Stimulated activated CD8-positive, alpha-beta memory T cell treated with anti-CD3 and anti-CD28 coated beads, Interleukin-4, amount 100 ng/mL, for 48 hours (primary cell): ENCODE data around the gene CMC4.

ENCODE experiments used
- DNase-seq: peaks from one replicate; pipeline ENCODE4 v3.0.0-alpha.2; 2020

The CMC4 gene

DNA sequence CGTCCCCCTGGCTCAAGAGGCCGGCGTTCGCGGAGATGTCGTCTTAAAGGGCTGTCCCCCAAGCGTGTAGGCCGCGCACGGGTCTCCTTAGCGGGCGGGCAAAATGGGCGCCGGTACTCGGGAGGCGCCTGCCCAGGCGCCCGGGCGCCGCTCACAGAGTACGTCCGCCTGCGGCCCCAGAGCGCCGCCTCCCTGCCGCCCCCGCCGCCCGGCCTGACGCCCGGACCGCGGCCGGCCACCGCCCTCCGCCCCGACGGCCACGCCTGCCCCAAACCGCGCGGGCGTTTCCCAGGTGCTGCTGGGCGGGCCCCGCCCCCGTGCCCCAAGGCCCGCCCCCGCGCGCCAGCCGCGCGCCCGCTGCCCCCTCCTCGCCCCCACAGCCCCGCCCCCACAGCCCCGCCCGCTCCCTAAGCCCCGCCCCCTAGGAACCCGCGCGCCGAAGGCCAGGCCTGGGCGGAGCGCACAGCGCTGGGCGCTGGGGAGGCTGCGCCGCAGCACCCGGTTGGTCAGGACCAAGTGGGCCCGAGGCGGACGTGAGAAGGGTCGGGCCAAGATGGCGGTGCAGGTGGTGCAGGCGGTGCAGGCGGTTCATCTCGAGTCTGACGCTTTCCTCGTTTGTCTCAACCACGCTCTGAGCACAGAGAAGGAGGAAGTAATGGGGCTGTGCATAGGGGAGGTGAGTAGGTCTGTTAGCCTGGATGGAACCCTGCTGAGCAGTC, at the start of gene CMC4, which contains the start of the genes BRCC3 and MTCP1:
TSS of gene CMC4 (minus strand) at position 162 of the 719 bp plus-strand sequence. CDS start 7,113 bp downstream, outside the sequence.
TSS of gene BRCC3 (plus strand) at position 534 of the 719 bp plus-strand sequence. CDS start at position 554, 20 bp downstream.
TSS of gene MTCP1 (minus strand) at position 162 of the 719 bp plus-strand sequence. CDS start 5,126 bp downstream, outside the sequence.
- DNase-seq, result peak; percentile 80

GRCh38 chrX:155115174-155115819, 44.4 kb upstream of the CMC4 start:
- DNase-seq, result no peak

GRCh38 chrX:155113097-155113496, 42.2 kb upstream of the CMC4 start:
- DNase-seq, result no peak

GRCh38 chrX:155112171-155112570, 41.2 kb upstream of the CMC4 start:
- no peak for DNase-seq

- no peak for DNase-seq
Measured at GRCh38 chrX:155108427-155108826, 37.5 kb upstream of the CMC4 start.

- no peak for DNase-seq
Measured at GRCh38 chrX:155105919-155106318, 35.0 kb upstream of the CMC4 start.

DNA sequence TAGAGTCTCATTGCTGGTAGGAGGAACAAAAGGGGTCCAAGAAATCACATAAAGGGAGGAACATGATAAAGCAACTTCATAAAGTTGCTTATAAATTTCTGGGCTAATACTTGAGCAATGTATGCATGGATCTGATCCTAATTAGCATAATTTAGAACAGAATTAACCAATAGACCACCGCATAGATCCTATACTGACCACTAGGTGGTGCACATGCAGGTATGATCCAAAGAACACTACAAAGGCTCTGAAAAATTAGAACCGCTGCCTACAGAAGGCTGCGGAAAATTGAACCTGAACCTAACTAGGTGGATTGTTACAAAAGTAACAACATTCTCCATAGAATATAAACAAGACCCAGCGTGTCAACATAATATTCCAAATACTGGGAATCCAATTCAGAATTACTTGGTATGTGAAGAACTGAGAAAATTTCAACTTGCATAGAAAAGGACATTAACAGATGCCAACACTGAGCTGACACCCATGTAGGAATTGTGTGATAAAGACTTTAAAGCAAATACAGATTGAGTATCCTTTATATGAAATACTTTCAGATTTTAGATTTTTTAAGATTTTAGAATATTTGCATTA, 23.6 kb upstream of the CMC4 start:
- DNase-seq, result no peak

GRCh38 chrX:155086961-155087735, 16.2 kb upstream of the CMC4 start:
- DNase-seq, result no peak

DNA sequence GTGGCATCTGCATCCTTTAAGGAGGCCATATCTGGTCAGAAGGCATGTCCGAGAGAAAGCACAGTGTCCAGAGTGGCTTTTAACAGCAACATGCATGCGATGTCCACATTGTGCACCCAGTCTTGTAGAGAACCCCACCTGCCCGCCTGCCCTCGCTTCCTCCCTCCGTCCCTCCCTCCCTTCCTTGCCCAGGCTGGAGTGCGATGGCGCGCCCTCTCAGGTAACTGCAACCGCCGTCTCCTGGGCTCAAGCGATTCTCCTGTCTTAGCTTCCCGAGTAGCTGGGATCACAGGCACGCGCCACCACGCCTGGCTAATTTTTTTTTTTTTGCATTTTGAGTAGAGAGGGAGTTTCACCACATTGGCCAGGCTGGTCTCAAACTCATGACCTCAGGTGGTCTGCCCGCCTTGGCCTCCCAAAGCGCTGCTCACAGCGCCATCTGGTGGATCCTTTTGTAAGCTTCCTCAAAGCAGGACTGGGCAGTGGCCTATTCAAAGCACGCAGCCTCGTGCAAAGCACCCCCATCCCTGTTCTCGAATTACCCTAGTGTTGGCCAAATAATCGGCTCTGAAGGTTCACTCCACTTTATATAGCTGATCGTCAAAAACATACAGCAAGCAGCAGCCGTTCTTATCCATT, 15.4 kb upstream of the CMC4 start:
- peak; percentile 63 for DNase-seq

DNA sequence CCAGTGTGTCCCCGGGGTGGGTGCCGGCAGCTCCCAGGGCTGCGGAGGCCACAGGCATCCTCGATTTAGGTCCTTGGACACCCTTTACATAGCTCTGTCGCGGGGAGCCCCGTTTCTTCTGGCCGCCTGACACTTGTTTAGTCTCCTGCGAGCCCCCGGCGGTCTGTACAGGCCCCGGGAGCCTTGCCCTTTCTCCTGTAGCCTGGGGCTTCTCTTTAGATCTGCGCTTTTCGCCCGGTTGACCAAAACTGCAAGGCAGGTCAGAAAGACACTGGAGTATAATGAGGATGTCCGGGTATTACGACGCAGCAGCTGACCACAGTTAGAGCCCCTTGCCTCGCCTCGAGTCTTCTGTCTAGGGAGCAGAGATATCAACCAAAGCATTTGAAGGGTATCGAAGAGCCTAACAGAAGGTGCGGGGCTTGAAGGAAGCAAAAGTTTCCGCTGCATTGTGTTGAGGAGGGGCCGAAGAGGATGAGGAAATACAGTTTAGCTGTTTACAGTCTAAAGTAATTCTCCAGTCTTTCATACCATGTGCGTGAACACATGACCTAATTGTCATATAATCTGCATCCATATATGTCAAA, 851 bp upstream of the CMC4 start:
- no peak for DNase-seq

DNA sequence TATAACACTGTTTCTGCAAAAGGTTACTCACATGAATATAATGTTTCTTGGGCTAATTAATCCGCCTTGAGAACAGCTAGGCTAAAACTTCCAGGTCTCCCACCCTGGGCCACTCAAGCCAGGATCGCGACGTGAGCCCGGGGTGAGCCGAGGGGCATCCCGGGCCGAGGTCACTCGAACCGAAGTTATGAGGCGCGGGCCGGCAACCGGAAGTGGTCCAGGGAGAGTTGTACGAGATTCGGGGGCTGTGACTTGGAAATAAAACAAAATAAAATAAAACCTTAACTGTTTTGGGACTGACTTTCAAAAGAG, 317 bp downstream of the CMC4 start:
- DNase-seq, result no peak

GRCh38 chrX:155070038-155070437, 898 bp downstream of the CMC4 start:
- no peak for DNase-seq

GRCh38 chrX:155069414-155069813, 1.5 kb downstream of the CMC4 start:
- no peak for DNase-seq

DNA sequence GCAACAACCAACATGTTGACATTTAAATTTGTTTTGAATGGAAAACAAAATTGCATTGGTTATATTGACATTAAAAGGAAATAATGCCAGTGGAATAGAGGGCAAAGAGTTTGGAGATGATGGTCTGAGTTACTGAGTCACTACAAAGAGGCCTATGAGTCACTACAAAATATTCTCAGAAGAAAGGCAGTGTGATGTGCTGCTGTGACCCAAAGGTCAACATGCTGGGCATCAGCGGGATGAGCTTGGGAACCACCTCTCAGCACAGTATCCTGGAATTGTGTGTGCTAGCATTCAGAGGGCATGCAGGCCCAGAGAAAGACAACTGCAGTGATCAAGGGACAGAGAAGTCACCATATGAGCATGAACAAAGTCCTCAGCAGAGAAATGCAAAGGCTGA, 2.8 kb downstream of the CMC4 start:
- no peak for DNase-seq

- no peak for DNase-seq
Measured at GRCh38 chrX:155065035-155065734, 5.8 kb downstream of the CMC4 start.

DNA sequence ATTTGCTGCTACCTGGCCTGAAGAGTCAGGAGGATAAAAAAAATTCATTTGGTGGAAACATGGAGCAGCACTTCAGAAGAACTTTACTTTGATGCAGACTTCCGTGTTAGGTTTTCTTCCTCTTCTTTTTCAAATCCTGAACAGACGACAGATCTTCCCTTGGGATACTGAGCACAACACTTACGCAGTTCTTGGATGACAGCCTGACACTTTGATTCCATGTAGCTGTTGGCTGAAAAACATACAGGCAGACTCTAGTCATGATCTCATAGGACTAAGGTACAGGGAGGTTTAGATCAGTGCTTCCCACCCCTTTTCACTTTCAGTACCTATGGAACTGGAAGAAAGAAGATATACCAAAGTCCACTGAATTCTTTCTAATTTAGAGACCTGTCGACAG, 9.2 kb downstream of the CMC4 start:
- DNase-seq, result no peak

- peak; percentile 56 for DNase-seq
Measured at GRCh38 chrX:155056877-155057792, 13.8 kb downstream of the CMC4 start.

DNA sequence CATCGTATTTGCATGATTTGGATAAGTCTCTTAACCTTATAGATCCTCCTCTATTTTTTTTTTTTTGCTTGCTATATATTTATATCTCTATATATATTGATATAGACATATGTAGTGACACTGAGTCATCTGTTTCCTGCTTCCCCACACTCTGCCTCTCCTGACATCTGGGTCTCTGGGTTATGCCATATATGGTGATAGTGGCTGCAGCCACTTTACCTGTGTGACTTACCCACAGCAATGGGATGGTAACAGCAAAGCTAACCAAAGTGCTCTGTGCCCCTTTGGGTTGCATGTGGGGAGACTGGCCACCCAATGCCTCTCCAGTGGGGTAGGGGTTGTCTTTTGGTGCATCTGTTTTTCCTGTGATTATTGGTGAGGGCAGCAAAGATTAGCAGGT, 14.5 kb downstream of the CMC4 start:
- no peak for DNase-seq

- no peak for DNase-seq
Measured at GRCh38 chrX:155055494-155055893, 15.4 kb downstream of the CMC4 start.

GRCh38 chrX:155054255-155054654, 16.7 kb downstream of the CMC4 start:
- DNase-seq, result no peak

DNA sequence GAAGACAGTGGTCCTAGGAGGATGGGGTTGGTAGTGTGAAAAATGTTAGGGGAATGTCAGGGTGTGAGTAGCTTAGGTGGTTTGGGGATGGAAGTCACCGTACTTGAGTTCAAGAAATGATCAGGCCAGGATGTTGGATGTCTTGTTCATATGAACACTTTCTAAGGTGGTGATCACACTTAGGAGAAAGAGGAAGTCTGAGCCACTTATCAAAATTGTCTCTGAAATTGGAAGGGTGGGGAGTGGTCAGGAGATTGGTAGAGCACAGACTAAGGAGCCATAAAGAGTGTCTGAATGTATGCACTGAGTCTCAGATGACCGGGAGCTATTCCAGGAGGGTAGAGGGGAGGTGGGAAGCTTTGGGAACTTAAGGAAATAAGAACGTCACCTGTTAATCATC, 17.3 kb downstream of the CMC4 start:
- no peak for DNase-seq
